ENCODE results near the gene EMC10. TPM values are rescaled to one million over a fixed set of nuclear protein-coding genes. Genes with fewer than 3 reads are reported as not detected.

The EMC10 gene
- total and polyA plus RNA-seq, 10 of the 15 experiments (the other 5 are each of a cell fraction or from before 2014, with no cell fraction given) = 2.5 to 77.3 (median 20.3) TPM

GRCh38 chr19:50453243-50453642 is 23.1 kb upstream of the EMC10 start (continued):
- TF ChIP-seq ASH2L (IDR thresholded peaks at IDR 0.05; ENCODE audit: borderline replicate concordance, low read depth) (no peak), SIX5 (IDR thresholded peaks at IDR 0.05; ENCODE audit: low read depth, low read length, severe bottlenecking) (no peak)

GRCh38 chr19:50455992-50456391 is 20.3 kb upstream of the EMC10 start:
- WGBS (ENCODE audit: insufficient coverage, insufficient replicate concordance, low lambda C conversion rate, missing lambda C conversion rate) = 39% methylated on average over 2 of the region's 2 CpGs
- H3K9ac ChIP-seq (ENCODE audit: control insufficient read depth, insufficient read depth, low read length) = no peak overlapping the region
- no peak for FAIRE-seq
- no TSS peak for BruUV-seq (replicated peaks)
- no peak overlapping the region for H3K4me3 ChIP-seq
- DNase-seq (ENCODE audit: low read depth, low spot score) = no peak
- H3K79me2 ChIP-seq (ENCODE audit: control insufficient read depth, insufficient read depth, low read length) = no peaks in the 10 kb centered on the region
- no peak for ATAC-seq
- in situ Hi-C loops (cut with MboI) (no loop called here), intact Hi-C loops (cut with micrococcal nuclease; ENCODE audit: unreplicated experiment) (no loop called here)
- H3K36me3 ChIP-seq (ENCODE audit: control insufficient read depth in 2 of 2, insufficient read depth in 2 of 2, low read length in 1 of 2) = no peaks in the 10 kb centered on the region
- POLR2A ChIA-PET = no interaction called here
- CTCF ChIA-PET = no interaction called here
- H3K4me2 ChIP-seq (ENCODE audit: control insufficient read depth, insufficient read depth) = no peak overlapping the region
- SMC1A ChIA-PET (ENCODE audit: uncharacterized antibody, unreplicated experiment) = no interaction called here
- no peaks in the 10 kb centered on the region for H3K27me3 ChIP-seq (replicated peaks in 1 of 2; ENCODE audit: control insufficient read depth in 2 of 2, insufficient read depth in 2 of 2, low read length in 1 of 2)
- no peak overlapping the region for H2AFZ ChIP-seq (ENCODE audit: control insufficient read depth, low read depth, low read length)
- H3K9me3 ChIP-seq (replicated peaks; ENCODE audit: control insufficient read depth, insufficient read depth, low read length) = no peaks in the 10 kb centered on the region
- RAD21 ChIA-PET (ENCODE audit: unreplicated experiment) = no interaction called here
- H4K20me1 ChIP-seq (ENCODE audit: control insufficient read depth, insufficient read depth) = no peaks in the 10 kb centered on the region
- H3K4me1 ChIP-seq (ENCODE audit: control insufficient read depth, insufficient read depth, low read length) = peaks cover 15% of the 10 kb centered on the region
- H3K27ac ChIP-seq (ENCODE audit: control insufficient read depth, insufficient read depth) = no peak overlapping the region
- TF ChIP-seq HCFC1 (IDR thresholded peaks at IDR 0.05; ENCODE audit: low read length) = no peak
- TF ChIP-seq SKIL (IDR thresholded peaks at IDR 0.05; ENCODE audit: low read depth, poor library complexity, severe bottlenecking) = no peak
- TF ChIP-seq IRF4 (IDR thresholded peaks at IDR 0.05; ENCODE audit: low read depth, low read length) = no peak
- TF ChIP-seq EGR1 (IDR thresholded peaks at IDR 0.05; ENCODE audit: borderline replicate concordance in 1 of 2, low read depth in 2 of 2, low read length in 2 of 2) = no peak
- TF ChIP-seq MYB (IDR thresholded peaks at IDR 0.05; ENCODE audit: borderline replicate concordance, low read depth, low read length) = no peak
- no peak for TF ChIP-seq ZNF274 (IDR thresholded peaks at IDR 0.05; ENCODE audit: insufficient read depth, insufficient read length)
- TF ChIP-seq SRF (IDR thresholded peaks at IDR 0.05; ENCODE audit: low read depth in 2 of 2, low read length in 2 of 2) = no peak
- TF ChIP-seq, protein P1, sequence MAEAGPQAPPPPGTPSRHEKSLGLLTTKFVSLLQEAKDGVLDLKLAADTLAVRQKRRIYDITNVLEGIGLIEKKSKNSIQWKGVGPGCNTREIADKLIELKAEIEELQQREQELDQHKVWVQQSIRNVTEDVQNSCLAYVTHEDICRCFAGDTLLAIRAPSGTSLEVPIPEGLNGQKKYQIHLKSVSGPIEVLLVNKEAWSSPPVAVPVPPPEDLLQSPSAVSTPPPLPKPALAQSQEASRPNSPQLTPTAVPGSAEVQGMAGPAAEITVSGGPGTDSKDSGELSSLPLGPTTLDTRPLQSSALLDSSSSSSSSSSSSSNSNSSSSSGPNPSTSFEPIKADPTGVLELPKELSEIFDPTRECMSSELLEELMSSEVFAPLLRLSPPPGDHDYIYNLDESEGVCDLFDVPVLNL (IDR thresholded peaks at IDR 0.05; ENCODE audit: low read depth, low read length) = no peak
- no peak for TF ChIP-seq NKRF (conservative IDR thresholded peaks at IDR 0.05)
- no peak for TF ChIP-seq BHLHE40 (IDR thresholded peaks at IDR 0.05; ENCODE audit: borderline replicate concordance in 1 of 2, low read depth in 2 of 2, low read length in 1 of 2)
